Muscle layer of colon (tissue), 2 donors: Measurements from ENCODE around the gene TPM4.
A peak's percentile ranks its signal among the peaks of the same experiment; 100 is the strongest.

Source experiments
- H3K27ac ChIP-seq: one replicate; pipeline ENCODE4 v1.7.0; 2013; ENCODE audit warnings: low read depth, mild to moderate bottlenecking, low read length, moderate library complexity
- H3K27me3 ChIP-seq, 2 donors: one replicate each; pipeline ENCODE4 v1.7.0; 2013; ENCODE audit warnings: low read length in 2 of 2, mild to moderate bottlenecking in 2 of 2; ENCODE audit not compliant: insufficient read depth in 2 of 2, control insufficient read depth in 1 of 2
- H3K36me3 ChIP-seq: one replicate; pipeline ENCODE4 v1.7.0; 2013; ENCODE audit warnings: mild to moderate bottlenecking, low read length; ENCODE audit not compliant: insufficient read depth
- H3K4me1 ChIP-seq: one replicate; pipeline ENCODE4 v1.7.0; 2013; ENCODE audit warnings: mild to moderate bottlenecking, low read length; ENCODE audit not compliant: insufficient read depth
- H3K4me3 ChIP-seq, 2 donors: one replicate each; pipeline ENCODE4 v1.7.0; 2013; ENCODE audit warnings: low read length in 2 of 2, low read depth in 1 of 2, mild to moderate bottlenecking in 1 of 2, moderate library complexity in 1 of 2
- H3K9ac ChIP-seq: one replicate; pipeline ENCODE4 v1.7.0; 2013; ENCODE audit warnings: low read length
- H3K9me3 ChIP-seq: one replicate; pipeline ENCODE4 v1.7.0; 2013; ENCODE audit warnings: mild to moderate bottlenecking, low read length
- donor health status: abdominal sarcoma.
- donor health status: Adenocarcinoma of cecum.

The TPM4 gene

GRCh38 chr19:16035601-16036297 lies 40.5 kb upstream of the TPM4 start:
- Histone ChIP-seq H3K36me3 (no peaks in the 10 kb centered on the region), H3K9me3 (no peaks in the 10 kb centered on the region), H3K27ac (no peak overlapping the region), H3K9ac (no peak overlapping the region), H3K4me3 (no peak overlapping the region), H3K4me1 (peaks cover 4% of the 10 kb centered on the region), H3K27me3 (no peaks in the 10 kb centered on the region)

DNA sequence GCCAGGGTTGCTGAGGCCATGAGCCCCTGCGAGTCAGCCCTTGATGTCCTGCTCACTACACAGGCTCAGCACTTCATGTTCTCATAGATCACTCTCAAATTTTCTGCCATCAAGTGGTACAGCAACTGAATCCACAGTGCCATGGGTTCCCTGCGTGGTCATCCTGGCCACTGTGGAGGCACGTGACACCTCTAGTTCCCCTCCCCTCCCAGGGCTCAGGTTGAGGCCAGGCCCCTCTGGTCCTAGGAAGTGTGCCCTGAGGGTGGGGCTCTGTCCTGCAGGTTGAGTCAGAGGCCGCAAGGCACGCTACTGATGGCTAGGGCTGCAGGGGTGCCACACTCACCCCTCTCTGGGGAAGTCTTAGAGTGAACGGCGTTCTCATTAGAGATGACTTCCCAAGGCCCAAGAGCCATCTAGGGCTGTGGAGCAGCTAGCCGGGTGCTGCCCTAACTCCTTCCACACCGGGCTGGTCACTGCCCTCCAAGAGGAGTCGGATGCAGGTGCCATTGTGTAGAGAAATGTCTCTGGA lies 39.8 kb upstream of the TPM4 start:
- Histone ChIP-seq H3K36me3 (no peaks in the 10 kb centered on the region), H3K4me3 (no peak overlapping the region), H3K27me3 (no peaks in the 10 kb centered on the region), H3K9ac (no peak overlapping the region), H3K4me1 (peaks cover 11% of the 10 kb centered on the region), H3K27ac (no peak overlapping the region), H3K9me3 (no peaks in the 10 kb centered on the region)

DNA sequence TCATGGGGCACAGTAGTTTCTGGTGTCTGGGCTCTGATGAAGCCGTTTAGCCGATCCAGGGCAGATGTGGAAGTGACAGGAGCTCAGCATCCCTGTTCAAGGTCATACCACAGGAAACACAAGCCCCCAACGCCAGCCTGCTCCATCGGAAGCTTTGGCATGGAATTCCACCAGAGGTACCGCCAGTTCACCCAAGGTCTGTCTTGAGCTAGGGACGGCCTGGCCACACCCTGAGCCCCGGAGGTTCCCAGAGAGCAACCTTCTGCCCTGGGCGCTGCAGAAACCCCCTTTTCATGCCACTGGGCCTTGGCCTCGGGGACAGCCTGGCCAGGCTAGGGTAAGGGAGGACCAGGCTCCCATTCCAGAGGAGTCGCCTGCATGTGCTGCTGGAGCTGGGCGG lies 39.4 kb upstream of the TPM4 start:
- no peak overlapping the region for H3K9ac ChIP-seq
- peaks cover 15% of the 10 kb centered on the region for H3K4me1 ChIP-seq
- no peaks in the 10 kb centered on the region for H3K36me3 ChIP-seq
- H3K27ac ChIP-seq: no peak overlapping the region
- no peaks in the 10 kb centered on the region for H3K9me3 ChIP-seq
- H3K27me3 ChIP-seq: no peaks in the 10 kb centered on the region
- H3K4me3 ChIP-seq: no peak overlapping the region

- Histone ChIP-seq H3K27me3 (no peaks in the 10 kb centered on the region), H3K9ac (no peak overlapping the region), H3K4me1 (peaks cover 15% of the 10 kb centered on the region), H3K36me3 (no peaks in the 10 kb centered on the region), H3K4me3 (no peak overlapping the region), H3K27ac (no peak overlapping the region), H3K9me3 (no peaks in the 10 kb centered on the region)
Observed at GRCh38 chr19:16037424-16038195, 38.7 kb upstream of the TPM4 start.

- Histone ChIP-seq H3K36me3 (no peaks in the 10 kb centered on the region), H3K27ac (no peak overlapping the region), H3K4me1 (peaks cover 15% of the 10 kb centered on the region), H3K9ac (no peak overlapping the region), H3K9me3 (no peaks in the 10 kb centered on the region), H3K4me3 (no peak overlapping the region), H3K27me3 (no peaks in the 10 kb centered on the region)
Observed at GRCh38 chr19:16038196-16038695, 38.0 kb upstream of the TPM4 start.

DNA sequence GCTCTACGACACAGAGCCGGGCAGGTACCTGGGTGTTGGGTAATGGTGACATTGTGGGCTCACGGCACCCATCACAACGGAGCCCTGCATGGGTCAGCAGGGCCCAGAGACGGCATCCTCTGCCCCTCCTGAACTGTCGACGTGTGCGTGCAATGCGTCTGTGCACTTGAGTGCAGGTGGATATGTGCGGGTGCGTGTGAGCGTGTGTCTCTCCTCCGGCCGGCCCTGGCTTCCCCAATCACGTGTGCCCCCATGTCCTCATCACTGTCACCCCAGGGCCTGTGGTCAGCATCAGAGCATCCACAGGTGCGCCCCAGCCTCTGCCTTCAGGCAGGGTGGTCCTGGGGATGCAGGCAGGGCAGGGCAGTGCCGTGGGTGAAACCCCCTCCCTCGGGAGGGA lies 37.2 kb upstream of the TPM4 start:
- Histone ChIP-seq H3K36me3 (no peaks in the 10 kb centered on the region), H3K27me3 (no peaks in the 10 kb centered on the region), H3K4me3 (no peak overlapping the region), H3K9me3 (no peaks in the 10 kb centered on the region), H3K4me1 (peaks cover 15% of the 10 kb centered on the region), H3K27ac (no peak overlapping the region), H3K9ac (no peak overlapping the region)

GRCh38 chr19:16039545-16039944 lies 36.8 kb upstream of the TPM4 start:
- no peak overlapping the region for H3K4me3 ChIP-seq
- no peaks in the 10 kb centered on the region for H3K27me3 ChIP-seq
- no peak overlapping the region for H3K27ac ChIP-seq
- no peaks in the 10 kb centered on the region for H3K9me3 ChIP-seq
- peaks cover 15% of the 10 kb centered on the region for H3K4me1 ChIP-seq
- H3K9ac ChIP-seq: no peak overlapping the region
- no peaks in the 10 kb centered on the region for H3K36me3 ChIP-seq

DNA sequence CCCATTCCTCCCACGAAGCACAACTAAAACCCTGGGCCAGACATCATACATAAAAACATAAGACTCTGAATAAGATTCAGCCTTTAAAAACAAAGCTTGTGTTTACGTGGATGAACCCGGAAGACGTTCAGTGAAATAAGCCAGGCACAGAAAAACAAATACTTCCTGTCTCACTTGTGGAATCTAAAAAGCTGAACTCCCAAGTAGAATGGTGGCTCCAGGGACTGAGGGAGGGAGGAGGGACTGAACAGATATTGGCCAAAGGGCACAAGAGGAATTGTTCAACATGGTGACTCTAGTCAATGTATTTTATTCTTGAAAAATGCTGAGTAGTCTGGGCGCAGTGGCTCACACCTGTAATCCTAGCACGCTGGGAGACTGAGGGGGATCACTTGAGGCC lies 35.7 kb upstream of the TPM4 start:
- H3K4me3 ChIP-seq: no peak overlapping the region
- H3K4me1 ChIP-seq: peaks cover 15% of the 10 kb centered on the region
- H3K36me3 ChIP-seq: no peaks in the 10 kb centered on the region
- no peaks in the 10 kb centered on the region for H3K9me3 ChIP-seq
- no peaks in the 10 kb centered on the region for H3K27me3 ChIP-seq
- no peak overlapping the region for H3K27ac ChIP-seq
- H3K9ac ChIP-seq: no peak overlapping the region

- Histone ChIP-seq H3K9me3 (no peaks in the 10 kb centered on the region), H3K4me3 (peak overlapping the region; percentile 42 to 45), H3K36me3 (no peaks in the 10 kb centered on the region), H3K27ac (no peak overlapping the region), H3K27me3 (no peaks in the 10 kb centered on the region), H3K9ac (peak overlapping the region; percentile 17), H3K4me1 (peaks cover 15% of the 10 kb centered on the region)
Observed at GRCh38 chr19:16041299-16041990, 34.9 kb upstream of the TPM4 start.

DNA sequence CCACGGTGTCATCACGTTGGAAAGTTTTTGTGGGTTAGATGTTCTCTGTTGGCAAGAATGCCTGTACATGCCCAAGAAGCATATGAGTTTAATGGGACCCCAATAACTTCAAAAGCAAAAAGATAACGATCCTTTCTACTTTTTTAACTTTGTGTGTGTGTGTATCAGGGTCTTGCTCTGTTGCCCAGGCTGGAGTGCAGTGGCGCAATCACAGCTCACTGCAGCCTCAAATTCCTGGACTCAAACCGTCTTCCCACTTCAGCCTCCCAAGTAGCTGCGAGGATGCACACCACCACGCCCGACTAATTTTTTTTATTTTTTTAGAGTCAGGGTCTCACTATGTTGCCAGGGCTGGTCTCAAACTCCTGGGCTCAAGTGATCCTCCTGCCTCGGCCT lies 34.3 kb upstream of the TPM4 start:
- Histone ChIP-seq H3K27me3 (no peaks in the 10 kb centered on the region), H3K36me3 (no peaks in the 10 kb centered on the region), H3K4me1 (peaks cover 15% of the 10 kb centered on the region), H3K27ac (no peak overlapping the region), H3K9me3 (no peaks in the 10 kb centered on the region), H3K9ac (peak overlapping the region; percentile 17), H3K4me3 (peak overlapping the region in 1 of 2 donors; percentile 45)

- Histone ChIP-seq H3K4me1 (peaks cover 15% of the 10 kb centered on the region), H3K9ac (no peak overlapping the region), H3K9me3 (no peaks in the 10 kb centered on the region), H3K36me3 (no peaks in the 10 kb centered on the region), H3K27ac (no peak overlapping the region), H3K27me3 (no peaks in the 10 kb centered on the region), H3K4me3 (no peak overlapping the region)
Observed at GRCh38 chr19:16042533-16043085, 33.7 kb upstream of the TPM4 start.
